HepG2 (cell line): ENCODE measurements around the gene STPG4. TPM values are rescaled to one million over a fixed set of nuclear protein-coding genes. Genes with fewer than 3 reads are reported as not detected.
A peak's percentile ranks its signal among the peaks of the same experiment; 100 is the strongest.

ENCODE experiments used
- ADNP ChIP-seq: sonication (generic); formaldehyde crosslinking; IDR thresholded peaks from 2 replicates; pipeline ENCODE4 v1.4.0; 2020; ENCODE audit warnings: missing genetic modification reagents
- DPF2 ChIP-seq: sonication (generic); formaldehyde crosslinking; IDR thresholded peaks from 2 replicates; pipeline ENCODE4 v1.4.0; 2020; ENCODE audit warnings: mild to moderate bottlenecking, low read depth, missing genetic modification reagents, borderline replicate concordance
- HCFC1 ChIP-seq: fragments of 150-350 bp; IDR thresholded peaks from 2 replicates; pipeline ENCODE4 v1.6.1; 2014; ENCODE audit warnings: low read depth, low read length
- HNRNPLL ChIP-seq: fragments of 200-400 bp; formaldehyde crosslinking; IDR thresholded peaks from 2 replicates; pipeline ENCODE4 v1.6.1; 2017; ENCODE audit warnings: mild to moderate bottlenecking, low read depth, low read length; ENCODE audit not compliant: poor library complexity, severe bottlenecking
- JUN ChIP-seq: sonication (generic); formaldehyde crosslinking; IDR thresholded peaks from 2 replicates; pipeline ENCODE4 v1.4.0; 2020; ENCODE audit warnings: mild to moderate bottlenecking, missing genetic modification reagents
- KDM3A ChIP-seq: IDR thresholded peaks from 2 replicates; pipeline ENCODE4 v1.6.1; 2018; ENCODE audit warnings: low read depth, missing compliant biosample characterization
- MIXL1 ChIP-seq: IDR thresholded peaks from 2 replicates; pipeline ENCODE4 v1.6.1; 2016
- NR0B2 ChIP-seq: sonication (generic); formaldehyde crosslinking; IDR thresholded peaks from 2 replicates; pipeline ENCODE4 v1.4.0; 2020; ENCODE audit warnings: mild to moderate bottlenecking, missing genetic modification reagents
- PAX8 ChIP-seq: sonication (generic); formaldehyde crosslinking; IDR thresholded peaks from 2 replicates; pipeline ENCODE4 v1.8.0; 2022; ENCODE audit warnings: mild to moderate bottlenecking, missing genetic modification reagents, borderline replicate concordance
- PCBP1 ChIP-seq: fragments of 200-400 bp; formaldehyde crosslinking; IDR thresholded peaks from 2 replicates; pipeline ENCODE4 v1.6.1; 2017; ENCODE audit warnings: mild to moderate bottlenecking, low read depth, low read length, borderline replicate concordance
- POLR2AphosphoS5 ChIP-seq: IDR thresholded peaks from 2 replicates; pipeline ENCODE4 v1.6.1; 2012; ENCODE audit warnings: low read depth, low read length
- PTBP1 ChIP-seq: fragments of 200-400 bp; formaldehyde crosslinking; IDR thresholded peaks from 2 replicates; pipeline ENCODE4 v1.6.1; 2018; ENCODE audit warnings: low read length, low read depth; ENCODE audit not compliant: poor library complexity, severe bottlenecking
- REPIN1 ChIP-seq: sonication (generic); formaldehyde crosslinking; IDR thresholded peaks from 2 replicates; pipeline ENCODE4 v1.8.0; 2022; ENCODE audit warnings: missing genetic modification reagents, low read depth, mild to moderate bottlenecking, borderline replicate concordance
- RERE ChIP-seq: IDR thresholded peaks from 2 replicates; pipeline ENCODE4 v1.6.1; 2016; ENCODE audit warnings: low read depth, missing genetic modification reagents, missing compliant biosample characterization
- SKI ChIP-seq: fragments of 450-650 bp; IDR thresholded peaks from one replicate; pipeline ENCODE4 v1.6.1; 2018; ENCODE audit warnings: mild to moderate bottlenecking; ENCODE audit not compliant: partially characterized antibody
- ZC3H13 ChIP-seq: sonication (generic); formaldehyde crosslinking; IDR thresholded peaks from 2 replicates; pipeline ENCODE4 v1.8.1; 2023; ENCODE audit warnings: mild to moderate bottlenecking, missing genetic modification reagents, moderate library complexity
- ZFP91 ChIP-seq: sonication (generic); formaldehyde crosslinking; IDR thresholded peaks from 2 replicates; pipeline ENCODE4 v1.9.0; 2022; ENCODE audit warnings: missing genetic modification reagents, mild to moderate bottlenecking, borderline replicate concordance
- ZNF225 ChIP-seq: sonication (generic); formaldehyde crosslinking; IDR thresholded peaks from 2 replicates; pipeline ENCODE4 v1.4.0; 2020; ENCODE audit warnings: mild to moderate bottlenecking, missing genetic modification reagents
- ZNF33A ChIP-seq: sonication (generic); formaldehyde crosslinking; IDR thresholded peaks from 2 replicates; pipeline ENCODE4 v1.5.1; 2020; ENCODE audit warnings: missing genetic modification reagents, mild to moderate bottlenecking, moderate library complexity, borderline replicate concordance
- ZNF441 ChIP-seq: sonication (generic); formaldehyde crosslinking; IDR thresholded peaks from 2 replicates; pipeline ENCODE4 v1.7.0; 2021; ENCODE audit warnings: missing genetic modification reagents, borderline replicate concordance
- ZNF678 ChIP-seq: sonication (generic); formaldehyde crosslinking; IDR thresholded peaks from 2 replicates; pipeline ENCODE4 v1.4.0; 2020; ENCODE audit warnings: mild to moderate bottlenecking, missing genetic modification reagents
- ZNF879 ChIP-seq: sonication (generic); formaldehyde crosslinking; IDR thresholded peaks from 2 replicates; pipeline ENCODE4 v1.8.1; 2023; ENCODE audit warnings: missing genetic modification reagents
- ZSCAN21 ChIP-seq: sonication (generic); formaldehyde crosslinking; IDR thresholded peaks from 2 replicates; pipeline ENCODE4 v1.8.0; 2022; ENCODE audit warnings: mild to moderate bottlenecking, missing genetic modification reagents, moderate library complexity, borderline replicate concordance
- ZSCAN9 ChIP-seq: IDR thresholded peaks from 2 replicates; pipeline ENCODE4 v1.6.1; 2016; ENCODE audit warnings: borderline replicate concordance
- polyA plus RNA-seq, 8 experiments: library from polyadenylated mRNA; depleted of rRNA in 3 of 8; stranded (reverse) in 7 of 8; unstranded in 1 of 8; fragments of >200 nt; fragmentation: Illumina TruSeq in 4 of 8; extraction: Trizol in 4 of 8; gene quantifications; 2 replicates each; pipeline versions ENCODE4 v1.2.1 to v1.2.3, GENCODE V29; 2011 to 2016; ENCODE audit warnings: low read depth in 4 of 8, missing spikeins in 1 of 8, mixed read lengths in 1 of 8; ENCODE audit not compliant: insufficient read depth in 1 of 8
- total RNA-seq, 5 experiments: library from RNA; depleted of rRNA; stranded (reverse); fragments of >200 nt; fragmentation: Illumina TruSeq; extraction: Trizol; gene quantifications; 2 replicates each; pipeline ENCODE4 v1.2.3, GENCODE V29; 2016; ENCODE audit warnings: low read depth in 1 of 5
- TF ChIP-seq, protein P1 (sequence below): IDR thresholded peaks from 2 replicates; pipeline ENCODE4 v1.6.1; 2016; ENCODE audit warnings: low read depth, borderline replicate concordance

STPG4 gene
- total and polyA plus RNA-seq, 2 of the 13 experiments (the other 11 are each of a cell fraction or from before 2014, with no cell fraction given) = 0.11 to 0.15 TPM

DNA sequence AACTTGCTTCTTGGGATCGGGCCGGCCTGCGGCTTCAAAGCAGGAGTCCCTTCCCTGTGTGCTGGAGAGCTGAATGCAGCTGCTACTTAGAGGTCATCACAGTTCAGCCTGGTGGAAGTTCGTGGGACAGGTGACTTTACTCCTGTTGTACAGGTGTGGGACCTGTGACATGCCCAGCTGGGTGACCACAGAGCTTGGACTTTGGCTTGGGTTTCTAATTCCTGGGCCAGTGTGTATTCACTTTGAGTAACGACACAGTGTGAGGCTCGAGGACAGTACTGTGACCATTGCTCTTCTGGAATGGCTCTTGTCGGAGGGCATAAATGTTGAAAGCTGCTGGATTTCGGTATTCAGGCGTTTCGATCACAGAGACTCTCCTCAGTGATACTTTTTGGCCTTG lies 114.5 kb downstream of the STPG4 start (continued):
- TF ChIP-seq ZNF879 (CRISPR knock-in tag) (no peak), ZSCAN21 (CRISPR knock-in tag) (no peak), PTBP1 (no peak), ZFP91 (CRISPR knock-in tag) (0 out of 2 replicates have a peak, but pooled peaks have one; percentile 31), NR0B2 (CRISPR knock-in tag) (no peak), DPF2 (CRISPR knock-in tag) (0 out of 2 replicates have a peak, but pooled peaks have one; percentile 18), KDM3A (CRISPR knock-in tag) (no peak), REPIN1 (CRISPR knock-in tag) (0 out of 2 replicates have a peak, but pooled peaks have one; percentile 62), ZC3H13 (CRISPR knock-in tag) (no peak), ZNF441 (CRISPR knock-in tag) (no peak), MIXL1 (CRISPR knock-in tag) (no peak), PCBP1 (no peak), ZNF225 (CRISPR knock-in tag) (no peak), JUN (CRISPR knock-in tag) (0 out of 2 replicates have a peak, but pooled peaks have one; percentile 23), SKI (no peak), POLR2AphosphoS5 (no peak), ADNP (no peak), RERE (no peak), HCFC1 (no peak), ZNF33A (no peak), ZNF678 (CRISPR knock-in tag) (no peak), PAX8 (CRISPR knock-in tag) (no peak), HNRNPLL (no peak), ZSCAN9 (CRISPR knock-in tag) (peak; percentile 63; the same call in 1 of the 2 replicates)
- TF ChIP-seq, protein P1, sequence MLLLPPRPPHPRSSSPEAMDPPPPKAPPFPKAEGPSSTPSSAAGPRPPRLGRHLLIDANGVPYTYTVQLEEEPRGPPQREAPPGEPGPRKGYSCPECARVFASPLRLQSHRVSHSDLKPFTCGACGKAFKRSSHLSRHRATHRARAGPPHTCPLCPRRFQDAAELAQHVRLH (CRISPR knock-in tag) = no peak
